HG02763 (cell line): ENCODE results near the gene SEC22B.
"Not testable (repeated sequence)": the region's sequence is repeated elsewhere in the genome, so short reads cannot be mapped to it uniquely, and the experiment has no call there.

Source experiments
- ATAC-seq: cut with Tn5 transposase; IDR thresholded peaks from one replicate; pipeline ENCODE4 v1.9.1; 2021; ENCODE audit warnings: mild to moderate bottlenecking, moderate library complexity; ENCODE audit not compliant: unreplicated experiment

SEC22B gene

DNA sequence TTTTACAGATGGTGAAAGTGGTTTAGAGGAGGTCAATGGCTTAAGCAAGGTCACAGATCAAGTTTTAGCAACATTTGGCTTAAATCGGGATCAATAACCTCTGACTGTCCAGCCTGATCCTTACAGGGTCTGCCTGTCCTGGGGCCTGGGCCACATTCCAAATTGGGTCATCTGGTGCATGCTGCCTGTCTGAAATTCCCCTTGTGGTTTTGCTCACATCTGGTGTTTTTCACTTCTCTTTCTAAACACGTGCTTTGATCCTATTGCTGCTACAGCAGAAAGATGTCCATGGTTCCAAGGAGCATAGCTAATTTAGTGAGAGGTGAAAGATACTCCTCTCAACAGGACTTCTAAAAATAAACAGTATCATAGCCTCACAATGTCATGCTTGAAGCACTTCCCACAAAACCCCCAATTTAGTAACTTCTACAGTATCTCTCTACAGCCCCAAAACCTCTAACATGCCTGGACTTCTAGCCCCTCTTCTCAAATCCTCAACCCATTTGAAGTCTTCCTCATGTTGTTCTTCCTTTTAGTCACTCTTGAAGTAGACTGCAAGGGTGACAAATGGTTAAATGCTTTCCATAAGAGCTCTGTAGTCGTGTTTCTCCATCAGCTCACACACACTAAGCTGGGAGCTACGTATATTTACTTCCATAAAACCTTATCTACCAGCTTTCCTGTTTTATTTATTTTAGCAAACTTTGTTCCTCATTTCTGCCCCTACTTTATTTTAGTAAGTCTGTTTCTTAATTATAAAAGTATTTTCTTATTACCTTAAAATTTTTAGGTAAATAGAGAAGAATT lies 58.7 kb downstream of the SEC22B start:
- ATAC-seq, result peak; percentile 61

DNA sequence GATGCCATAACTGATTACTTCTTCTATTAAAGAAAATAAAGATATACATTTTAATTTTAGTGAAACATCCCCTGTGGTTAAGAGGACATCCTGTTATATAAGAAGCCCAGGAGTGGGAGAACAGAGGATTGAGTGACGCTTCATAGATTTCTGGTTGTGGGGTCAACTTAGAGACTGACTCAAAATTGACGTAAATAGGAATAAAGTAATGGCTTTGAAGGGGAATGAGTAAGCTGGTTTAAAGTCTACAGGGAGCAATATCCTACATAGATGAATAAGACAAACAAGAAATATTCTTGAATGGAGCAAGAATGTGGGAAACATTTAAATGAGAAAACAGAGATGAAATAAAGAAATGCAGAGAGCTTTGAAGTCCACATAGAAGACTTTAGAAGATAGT lies 60.2 kb downstream of the SEC22B start:
- ATAC-seq, result not testable (repeated sequence)

DNA sequence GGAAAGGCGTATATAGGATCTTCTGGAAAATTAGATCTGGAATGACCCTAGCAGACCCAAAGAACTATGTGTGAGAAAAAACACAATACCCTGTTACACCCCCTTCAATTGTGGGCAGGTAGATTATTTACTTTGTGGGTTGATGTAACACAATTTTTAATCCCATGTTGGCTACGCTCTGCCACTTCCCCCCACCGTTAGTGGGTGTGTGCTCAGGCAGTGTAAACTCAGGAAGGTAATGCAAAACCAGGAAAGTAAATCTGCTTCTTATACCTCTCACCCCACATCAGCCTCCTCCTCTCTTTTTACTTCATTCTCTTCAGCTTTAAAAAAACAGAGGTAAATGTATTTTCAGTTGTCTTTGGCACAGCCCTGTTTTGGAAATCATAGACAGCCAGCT lies 63.2 kb downstream of the SEC22B start:
- not testable (repeated sequence) for ATAC-seq

DNA sequence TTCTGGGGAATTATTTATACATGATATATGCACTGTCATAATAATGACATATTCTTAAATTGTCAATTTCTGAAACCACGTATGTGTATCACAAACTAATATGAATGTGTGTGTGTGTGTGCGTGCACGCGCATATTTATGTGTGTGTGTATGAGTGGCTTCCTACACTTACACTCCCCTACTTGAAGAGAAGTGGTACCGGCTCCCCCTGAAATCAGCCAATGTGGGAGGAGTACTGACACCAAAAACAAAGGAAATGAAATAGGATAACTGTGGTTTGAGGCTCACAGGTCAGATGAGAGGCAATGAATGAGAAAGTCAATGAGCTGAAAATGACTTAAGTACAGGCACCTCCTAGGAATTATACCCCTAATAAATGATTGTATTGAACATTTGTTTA lies 64.1 kb downstream of the SEC22B start:
- not testable (repeated sequence) for ATAC-seq

DNA sequence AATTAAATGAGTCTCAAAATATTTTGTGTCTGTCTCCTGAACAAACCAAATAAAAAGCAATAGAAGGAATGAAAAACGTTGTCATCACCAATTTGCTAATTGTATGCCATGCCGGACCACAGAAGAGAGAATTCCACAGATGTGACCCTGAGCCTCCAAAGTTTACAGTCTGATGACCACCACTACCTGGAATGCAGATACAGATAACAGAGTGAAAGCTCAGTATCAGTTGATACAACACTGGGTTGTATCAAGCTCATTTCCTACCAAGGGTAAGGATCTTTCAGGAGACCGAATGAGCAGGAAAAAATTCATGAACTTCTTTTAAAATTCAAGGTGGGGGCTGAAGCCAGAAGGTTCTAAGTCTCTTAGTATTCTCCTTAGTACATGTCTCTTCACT lies 64.5 kb downstream of the SEC22B start:
- ATAC-seq, result not testable (repeated sequence)

DNA sequence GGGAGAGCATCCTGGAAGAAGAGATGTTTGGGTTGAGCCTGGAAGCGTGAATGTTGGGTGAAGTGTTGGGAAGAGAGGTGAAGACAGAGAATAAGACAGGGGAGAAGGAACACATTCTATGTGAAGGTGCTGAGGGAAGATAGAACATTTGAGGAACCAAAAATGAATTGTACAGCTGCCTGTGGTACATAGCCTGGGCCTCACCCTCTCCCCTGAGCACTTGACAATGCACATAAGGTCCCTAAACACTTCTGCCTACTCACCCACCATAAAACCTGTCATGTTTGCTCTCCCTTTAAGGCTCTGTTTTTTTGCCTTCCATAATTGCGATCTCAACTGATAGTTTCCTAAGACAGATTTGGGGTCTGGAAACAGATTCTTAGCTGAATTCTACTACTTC lies 65.3 kb downstream of the SEC22B start:
- ATAC-seq, result not testable (repeated sequence)

DNA sequence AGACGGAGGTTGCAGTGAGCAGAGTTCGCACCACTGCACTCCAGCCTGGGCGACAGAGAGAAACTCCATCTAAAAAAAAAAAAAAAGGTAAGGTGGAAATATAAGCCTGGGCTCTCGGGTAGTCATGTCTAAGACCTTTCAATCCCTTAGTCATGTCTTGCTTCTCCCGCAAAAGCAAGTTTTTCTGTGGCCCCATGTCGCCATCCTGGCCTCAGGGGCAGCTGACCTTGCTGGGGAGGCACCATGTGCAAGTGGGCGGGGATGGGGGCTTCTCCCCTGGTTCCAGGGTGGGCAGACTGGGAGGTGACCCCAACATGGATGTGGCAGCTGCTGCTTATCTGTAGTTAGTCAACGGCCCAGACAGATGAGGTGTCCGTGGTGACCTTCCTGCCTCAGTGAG lies 66.7 kb downstream of the SEC22B start:
- ATAC-seq, result not testable (repeated sequence)

DNA sequence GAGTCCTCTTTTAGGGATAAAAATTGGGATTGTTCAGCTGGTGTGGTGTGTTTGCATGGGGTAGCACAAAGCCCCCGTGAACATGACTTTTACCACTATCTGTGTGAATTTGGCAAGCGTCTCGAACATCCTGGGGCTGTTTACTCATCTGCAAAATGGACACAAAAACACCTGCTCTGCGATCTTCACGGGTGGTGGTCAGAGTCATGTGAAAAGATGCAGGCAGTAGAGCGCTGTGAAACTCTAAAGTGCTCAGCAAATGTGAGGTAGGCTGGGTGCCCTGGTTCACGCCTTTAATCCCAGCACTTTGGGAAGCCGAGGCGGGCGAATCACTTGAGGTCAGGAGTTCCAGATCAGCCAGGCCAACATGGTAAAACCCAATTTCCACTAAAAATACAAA lies 67.1 kb downstream of the SEC22B start:
- not testable (repeated sequence) for ATAC-seq

DNA sequence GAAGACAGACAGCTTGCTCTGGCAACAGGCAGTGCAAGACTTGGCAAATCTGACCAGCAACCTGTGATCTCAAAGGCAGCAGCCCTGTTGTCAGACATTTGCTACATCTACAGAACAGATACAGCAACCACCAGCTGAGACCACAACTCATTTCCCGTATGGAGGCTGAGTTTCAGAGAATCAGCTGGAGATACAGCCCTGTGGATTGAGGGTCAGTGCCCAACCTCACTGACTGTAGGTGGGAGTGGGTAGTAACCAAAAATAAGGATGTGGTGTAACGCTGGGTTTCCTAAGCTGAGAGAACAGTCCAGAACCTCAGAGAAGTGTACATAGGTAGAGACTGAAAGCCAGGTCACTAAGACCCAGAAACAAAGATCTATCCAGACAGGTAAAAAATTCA lies 71.0 kb downstream of the SEC22B start:
- not testable (repeated sequence) for ATAC-seq

DNA sequence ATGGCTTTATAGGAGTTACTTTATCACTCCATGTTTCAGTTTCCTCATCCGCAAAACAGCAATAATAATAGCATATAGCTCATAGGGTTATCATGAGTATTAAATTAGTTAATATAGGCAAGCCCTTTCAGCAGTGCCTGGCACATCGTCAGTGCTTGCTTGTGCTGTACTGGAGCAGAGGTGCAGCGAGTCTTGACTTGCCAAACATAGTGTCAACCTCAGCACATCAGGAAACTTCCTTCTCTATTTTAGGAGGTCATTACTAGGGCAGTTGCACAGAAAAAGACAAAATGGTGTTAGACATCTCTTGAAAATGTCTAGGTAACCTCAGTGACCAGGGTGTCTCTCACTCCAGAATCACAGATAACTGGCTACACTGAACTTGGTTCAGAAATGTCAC lies 72.6 kb downstream of the SEC22B start:
- not testable (repeated sequence) for ATAC-seq

DNA sequence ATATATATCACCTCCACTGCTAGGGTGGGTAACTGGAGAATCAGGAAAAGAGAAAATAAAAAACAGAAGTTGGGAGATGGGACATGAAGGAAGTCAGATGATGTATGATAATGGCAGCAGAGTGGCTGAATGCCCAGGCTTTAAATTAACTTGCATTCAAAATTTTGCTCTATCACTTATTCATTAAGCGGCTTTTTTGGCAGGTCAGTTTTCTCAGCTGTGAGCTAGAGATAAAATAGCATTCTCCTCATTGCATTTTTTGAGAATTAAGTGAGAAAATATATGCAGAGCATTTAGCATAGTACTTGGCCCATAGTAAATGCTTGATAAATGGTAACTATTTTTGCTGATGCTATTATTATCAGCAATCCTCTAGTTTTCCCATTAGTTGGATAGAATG lies 74.7 kb downstream of the SEC22B start:
- not testable (repeated sequence) for ATAC-seq
